GM12874 (cell line): Measurements from ENCODE around the gene CENPN.
A peak's percentile ranks its signal among the peaks of the same experiment; 100 is the strongest.

Experiments used
- TF ChIP-seq, protein P1 (sequence below): IDR thresholded peaks from 2 replicates; pipeline ENCODE4 v1.5.1; 2011; ENCODE audit warnings: low read depth, mild to moderate bottlenecking, control low read depth, low read length, moderate library complexity; ENCODE audit not compliant: insufficient read depth

Gene CENPN

DNA sequence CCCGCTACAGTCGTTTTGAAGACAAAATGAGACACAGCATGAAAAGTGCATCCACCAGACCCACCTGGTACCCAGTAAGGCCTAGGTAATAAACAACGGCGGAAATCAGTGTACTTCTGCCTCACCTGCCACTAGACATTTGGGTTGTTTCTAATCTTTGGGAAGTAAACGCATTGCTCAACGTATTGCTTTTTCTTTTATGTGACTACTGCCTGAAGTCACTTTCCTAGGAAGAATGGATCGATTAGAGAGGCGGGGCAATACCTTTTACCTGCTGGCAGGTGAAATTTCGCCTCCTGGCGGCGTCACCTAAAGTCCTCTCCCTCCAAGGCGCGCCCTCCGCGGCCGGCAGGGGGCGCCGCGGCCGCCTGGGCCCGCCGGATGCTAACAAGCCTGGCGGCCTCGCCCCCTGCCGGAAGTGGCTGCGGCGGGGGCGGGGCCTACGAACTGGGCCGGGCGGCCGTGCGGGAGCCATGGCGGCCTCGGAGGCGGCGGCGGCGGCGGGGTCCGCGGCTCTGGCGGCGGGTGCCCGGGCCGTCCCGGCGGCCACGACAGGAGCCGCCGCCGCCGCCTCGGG lies 28.5 kb downstream of the CENPN start, which contains the start of gene ATMIN:
Gene ATMIN, plus strand, starts transcription at position 445 of the 577 bp plus-strand sequence. Its CDS starts 29 bp downstream, at position 474.
- TF ChIP-seq, protein P1, sequence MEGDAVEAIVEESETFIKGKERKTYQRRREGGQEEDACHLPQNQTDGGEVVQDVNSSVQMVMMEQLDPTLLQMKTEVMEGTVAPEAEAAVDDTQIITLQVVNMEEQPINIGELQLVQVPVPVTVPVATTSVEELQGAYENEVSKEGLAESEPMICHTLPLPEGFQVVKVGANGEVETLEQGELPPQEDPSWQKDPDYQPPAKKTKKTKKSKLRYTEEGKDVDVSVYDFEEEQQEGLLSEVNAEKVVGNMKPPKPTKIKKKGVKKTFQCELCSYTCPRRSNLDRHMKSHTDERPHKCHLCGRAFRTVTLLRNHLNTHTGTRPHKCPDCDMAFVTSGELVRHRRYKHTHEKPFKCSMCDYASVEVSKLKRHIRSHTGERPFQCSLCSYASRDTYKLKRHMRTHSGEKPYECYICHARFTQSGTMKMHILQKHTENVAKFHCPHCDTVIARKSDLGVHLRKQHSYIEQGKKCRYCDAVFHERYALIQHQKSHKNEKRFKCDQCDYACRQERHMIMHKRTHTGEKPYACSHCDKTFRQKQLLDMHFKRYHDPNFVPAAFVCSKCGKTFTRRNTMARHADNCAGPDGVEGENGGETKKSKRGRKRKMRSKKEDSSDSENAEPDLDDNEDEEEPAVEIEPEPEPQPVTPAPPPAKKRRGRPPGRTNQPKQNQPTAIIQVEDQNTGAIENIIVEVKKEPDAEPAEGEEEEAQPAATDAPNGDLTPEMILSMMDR, result peak; percentile 98

DNA sequence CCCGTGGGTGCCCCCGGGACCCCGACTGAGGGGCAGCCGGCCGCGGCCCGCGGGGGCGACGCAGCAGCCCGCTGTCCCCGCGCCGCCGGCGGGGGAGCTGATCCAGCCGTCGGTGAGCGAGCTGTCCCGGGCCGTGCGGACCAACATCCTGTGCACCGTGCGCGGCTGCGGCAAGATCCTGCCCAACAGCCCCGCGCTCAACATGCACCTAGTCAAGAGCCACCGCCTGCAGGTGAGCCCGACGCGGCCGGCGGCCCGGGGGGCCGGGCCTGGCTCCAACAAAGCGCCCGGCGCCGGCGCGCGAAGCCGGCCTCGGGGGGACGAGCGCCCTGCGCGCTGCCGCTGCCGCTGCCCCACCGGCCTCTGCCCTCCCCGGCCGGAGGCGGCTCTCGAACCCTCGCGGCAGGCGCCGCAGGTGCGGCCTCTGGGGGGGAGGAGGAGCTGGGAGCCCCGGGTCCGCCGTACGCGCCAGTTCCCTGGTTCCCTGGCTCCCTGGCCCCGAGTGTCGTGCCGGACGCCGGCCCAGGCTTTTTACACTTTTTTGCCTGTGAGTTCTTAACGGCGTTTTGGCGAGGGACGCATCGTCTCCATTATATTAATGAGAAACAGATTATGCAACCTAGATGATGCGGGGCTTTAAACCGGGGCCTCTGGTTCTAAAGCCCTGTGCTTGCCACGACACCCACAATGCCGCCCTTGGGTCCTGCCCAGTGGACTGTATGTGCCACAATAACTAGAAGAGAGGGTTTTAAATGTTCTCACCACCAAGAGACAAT lies 29.1 kb downstream of the CENPN start:
- TF ChIP-seq, protein P1, result no peak

DNA sequence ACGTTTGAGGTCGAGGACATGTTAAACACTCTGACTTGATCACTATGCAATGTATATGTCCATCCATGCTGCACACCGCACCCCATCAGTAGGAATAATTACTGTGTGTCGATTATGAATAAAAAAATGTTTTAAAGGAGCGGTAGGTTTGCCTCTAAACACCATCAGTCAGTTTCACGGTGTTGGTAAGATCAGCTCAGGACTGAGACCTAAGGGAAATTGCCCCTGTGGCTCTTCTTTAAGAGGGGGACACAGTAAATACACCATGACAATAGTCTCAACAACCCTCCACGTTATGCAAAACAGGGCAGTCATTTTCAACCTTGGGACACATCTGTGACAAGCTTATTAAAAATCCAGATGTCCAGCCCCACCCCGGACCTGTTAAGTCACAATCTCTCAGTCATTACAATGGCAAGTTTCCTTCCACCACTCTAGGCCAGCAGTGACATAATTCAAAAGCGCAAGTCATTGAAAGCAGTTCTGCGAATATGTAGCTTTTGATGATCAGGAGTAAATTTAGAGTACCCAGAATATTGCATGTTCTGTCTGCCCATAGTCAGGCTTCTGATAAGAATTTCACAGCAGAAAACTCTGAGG lies 29.8 kb downstream of the CENPN start:
- TF ChIP-seq, protein P1, result no peak

DNA sequence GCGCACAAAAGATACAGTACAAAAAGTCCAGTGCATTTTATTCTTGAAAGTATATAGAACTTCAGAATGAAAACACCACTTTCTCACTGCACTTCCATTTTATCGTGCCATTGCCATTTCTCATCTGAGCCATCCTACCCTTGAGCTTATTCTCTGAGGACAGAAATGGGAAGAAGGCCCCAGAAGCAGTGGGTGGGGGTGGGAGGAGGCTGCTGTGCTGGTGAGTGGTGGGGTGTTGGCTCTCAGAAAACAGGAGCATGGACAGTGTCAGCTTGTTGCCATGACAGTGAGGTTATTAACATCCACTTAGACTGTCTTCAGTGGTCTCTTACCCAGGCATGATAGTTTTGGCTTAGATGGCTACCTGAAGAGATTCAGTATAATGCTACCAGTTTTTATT lies 33.1 kb downstream of the CENPN start:
- TF ChIP-seq, protein P1, result no peak

DNA sequence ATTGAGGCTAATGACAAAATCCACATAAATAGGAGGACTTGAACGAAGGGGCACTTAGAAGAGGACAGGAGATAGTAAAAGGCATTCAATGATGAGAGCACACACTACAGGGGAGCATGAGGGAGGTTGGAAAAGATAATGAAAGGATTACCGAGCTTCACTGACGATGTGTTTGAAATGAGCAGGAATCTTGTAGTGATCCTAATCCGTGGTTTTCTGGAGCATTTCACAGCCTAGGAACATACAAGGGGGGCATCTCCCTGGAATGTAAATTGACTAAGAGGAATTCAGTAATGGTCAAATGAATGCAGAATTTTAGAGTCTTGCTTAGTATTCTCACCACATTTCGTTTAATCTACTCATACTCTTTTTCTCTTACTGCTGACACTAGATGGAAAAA lies 33.8 kb downstream of the CENPN start:
- TF ChIP-seq, protein P1, result no peak

DNA sequence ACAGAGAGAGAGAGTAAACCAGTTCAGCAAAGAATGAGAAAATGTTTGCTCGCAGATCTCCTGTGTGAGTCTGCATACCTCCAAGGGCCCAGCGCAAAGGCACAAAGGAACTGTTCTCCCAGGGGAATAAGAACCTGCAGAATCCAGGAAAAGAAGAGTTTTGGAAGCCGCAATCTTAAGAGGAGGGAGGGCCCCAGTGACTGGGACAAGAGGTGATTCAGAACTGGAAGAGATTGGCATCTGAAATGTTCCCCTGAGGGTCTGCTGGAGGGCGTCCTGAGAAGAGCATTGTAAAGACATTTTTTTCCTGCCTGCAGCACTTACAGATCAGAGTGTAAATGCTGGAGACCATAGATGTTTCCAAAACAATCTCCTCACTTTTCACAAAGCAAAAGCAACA lies 34.7 kb downstream of the CENPN start:
- TF ChIP-seq, protein P1, result no peak

DNA sequence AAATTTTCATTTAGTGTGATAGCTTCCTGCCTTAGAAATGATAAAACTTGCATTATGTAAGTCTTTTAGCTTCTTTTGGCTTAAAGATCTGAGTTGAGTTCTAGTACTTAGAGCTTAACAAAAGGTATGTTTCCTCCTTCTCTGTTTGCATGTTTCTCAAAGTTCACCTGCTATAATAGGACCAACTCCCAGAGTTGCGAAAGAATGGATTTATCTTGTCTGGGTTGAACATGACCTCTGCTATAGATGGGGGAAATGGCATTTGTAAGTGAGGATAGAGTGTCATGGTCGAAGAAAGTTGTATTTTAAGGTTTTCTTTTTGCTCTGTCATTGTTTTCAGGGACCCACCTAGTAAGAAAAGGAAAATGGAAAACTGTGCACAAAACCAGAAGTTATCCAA lies 35.8 kb downstream of the CENPN start:
- TF ChIP-seq, protein P1, result no peak
